GM11168 (cell line): Measurements from ENCODE around the gene DCAF4L1.

ENCODE experiments used
- in situ Hi-C: fragments of 300-500 bp; cut with MboI; formaldehyde crosslinking; loops from one replicate; pipeline ENCODE4 v1.12.0; 2022; ENCODE audit warnings: low sequenced_read_pairs; ENCODE audit not compliant: unreplicated experiment

Gene DCAF4L1

DNA sequence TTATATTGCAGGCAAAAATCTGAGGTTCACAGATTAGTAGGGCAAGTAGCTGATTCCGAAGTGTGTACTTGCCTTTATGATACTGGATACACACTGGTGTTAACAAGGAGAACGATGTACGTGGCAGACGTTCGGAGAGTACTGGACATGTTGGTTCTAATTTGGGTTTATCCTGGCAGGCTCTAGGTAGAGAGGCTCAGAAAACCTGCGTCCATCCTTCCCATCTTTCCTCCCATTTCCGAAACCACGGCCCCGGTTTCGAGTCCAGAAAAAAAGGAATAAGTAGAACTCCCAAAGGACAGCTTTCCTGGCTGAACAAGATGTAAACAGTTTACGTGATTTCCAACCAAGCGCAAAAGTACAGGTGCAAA lies 8.4 kb downstream of the DCAF4L1 start:
- in situ Hi-C loops: no loop called here

DNA sequence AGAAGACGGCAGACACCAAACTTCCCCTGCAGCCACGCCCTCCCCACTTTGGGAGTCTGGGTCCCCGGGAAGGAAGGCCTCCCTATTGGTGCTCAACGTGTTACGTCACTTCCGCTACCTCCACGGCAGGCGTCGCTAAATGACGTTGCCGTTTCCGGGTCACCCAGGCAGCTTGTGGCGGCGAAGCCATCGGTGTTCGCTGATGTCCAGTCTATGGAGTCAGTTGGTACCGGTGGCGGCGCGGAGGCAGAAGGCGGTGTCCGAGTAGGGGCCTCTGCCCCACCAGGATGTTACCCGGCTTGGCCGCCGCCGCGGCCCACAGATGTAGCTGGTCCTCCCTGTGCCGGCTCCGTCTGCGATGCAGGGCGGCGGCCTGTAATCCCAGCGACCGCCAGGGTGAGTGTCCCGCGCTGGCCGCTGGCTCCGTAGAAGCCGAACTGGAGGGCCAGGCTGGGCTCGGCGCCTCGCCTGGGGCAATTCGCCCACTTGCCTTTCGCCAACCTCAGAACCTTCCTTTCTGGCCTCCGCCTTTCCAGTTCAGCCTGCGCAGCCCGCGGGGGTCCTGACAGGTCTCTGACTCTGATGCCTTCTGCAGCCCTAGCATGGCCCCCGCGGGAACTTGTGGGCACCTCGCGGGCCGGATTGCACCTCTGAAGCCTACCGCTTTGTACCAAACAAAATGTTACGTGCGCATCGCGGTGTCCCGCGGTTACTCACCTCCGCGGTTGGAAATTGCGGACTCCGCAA lies 9.0 kb downstream of the DCAF4L1 start, which contains the start of gene SLC30A9:
Gene SLC30A9, plus strand, starts transcription at position 166 of the 747 bp plus-strand sequence. Its CDS starts 122 bp downstream, at position 288.
- in situ Hi-C loops: no loop called here

DNA sequence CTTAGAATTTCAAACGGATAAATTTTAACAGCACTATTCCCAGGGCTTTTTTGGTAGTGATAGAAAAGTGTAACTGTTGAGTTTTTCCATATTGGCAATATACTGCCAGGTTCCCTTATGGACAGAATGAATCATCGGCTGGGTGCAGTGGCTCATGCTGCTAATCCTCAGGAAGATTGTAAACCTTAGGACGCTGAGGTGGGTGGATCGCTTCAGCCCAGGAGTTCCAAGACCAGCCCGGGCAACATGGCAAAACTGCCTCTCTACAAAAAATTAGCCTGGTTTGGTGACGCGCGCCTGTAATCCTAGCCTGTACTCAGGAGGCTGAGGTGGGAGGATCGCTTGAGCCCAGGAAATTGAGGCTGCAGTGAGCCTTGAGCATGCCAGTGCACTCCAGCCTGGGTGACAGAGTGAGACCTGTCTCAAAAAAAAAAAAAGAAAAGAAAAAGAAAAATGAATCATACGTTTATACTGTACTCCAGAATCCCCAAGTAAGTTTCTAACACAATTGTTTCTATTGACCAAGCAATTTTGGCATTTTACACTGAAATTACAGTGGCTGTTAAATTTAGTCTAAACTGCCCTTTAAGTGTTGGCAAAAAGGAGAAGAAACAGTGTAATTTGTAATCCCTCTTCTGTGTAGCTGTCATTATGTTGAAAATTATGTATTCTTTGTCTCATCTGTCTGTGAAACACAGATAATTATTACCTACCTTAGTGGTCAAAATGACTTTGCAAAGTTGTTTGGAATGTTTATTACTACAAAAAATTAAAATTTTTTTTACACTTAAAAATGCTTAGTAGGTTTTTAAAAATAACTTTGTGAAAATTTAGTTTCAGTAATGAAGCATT lies 10.6 kb downstream of the DCAF4L1 start:
- in situ Hi-C loops: no loop called here

DNA sequence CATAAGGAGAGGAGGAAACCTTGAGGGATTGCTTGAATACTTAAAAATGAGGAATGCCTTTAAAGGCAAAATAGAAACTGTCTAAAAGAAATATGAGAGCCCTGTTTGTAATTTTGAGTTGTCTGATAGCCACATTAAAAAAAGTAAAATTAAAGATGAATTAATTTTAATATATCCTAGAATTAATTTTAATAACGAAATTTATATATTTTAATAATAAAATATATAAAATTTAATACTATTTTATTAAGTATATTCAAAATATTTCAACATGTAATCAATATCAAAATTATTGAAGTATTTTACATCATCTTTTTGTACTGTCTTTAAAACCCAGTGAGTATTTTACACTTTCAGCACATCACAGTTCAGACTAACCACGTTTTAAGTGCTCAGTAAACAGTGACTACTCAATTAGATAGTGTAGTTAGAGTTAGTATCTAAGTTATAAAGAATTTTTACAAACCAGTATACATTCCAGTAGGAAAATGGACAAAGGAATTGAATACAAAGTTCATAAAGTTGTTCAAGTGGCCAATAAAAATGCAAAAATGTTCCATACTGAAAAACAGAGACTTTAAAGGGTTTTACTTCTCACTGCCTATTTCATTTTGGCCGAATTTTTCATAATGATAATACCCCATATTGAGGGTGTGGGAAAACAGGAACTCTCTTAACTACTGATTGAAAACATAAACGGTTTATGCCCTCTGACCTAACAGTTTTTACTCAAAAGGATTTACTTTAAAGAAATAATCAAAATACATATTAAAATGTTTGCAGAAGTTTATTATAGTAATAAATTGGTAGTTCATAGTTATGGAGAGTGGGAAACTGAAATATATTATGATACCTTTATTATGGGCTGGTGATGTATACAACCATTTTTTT lies 11.7 kb downstream of the DCAF4L1 start:
- in situ Hi-C loops: no loop called here

DNA sequence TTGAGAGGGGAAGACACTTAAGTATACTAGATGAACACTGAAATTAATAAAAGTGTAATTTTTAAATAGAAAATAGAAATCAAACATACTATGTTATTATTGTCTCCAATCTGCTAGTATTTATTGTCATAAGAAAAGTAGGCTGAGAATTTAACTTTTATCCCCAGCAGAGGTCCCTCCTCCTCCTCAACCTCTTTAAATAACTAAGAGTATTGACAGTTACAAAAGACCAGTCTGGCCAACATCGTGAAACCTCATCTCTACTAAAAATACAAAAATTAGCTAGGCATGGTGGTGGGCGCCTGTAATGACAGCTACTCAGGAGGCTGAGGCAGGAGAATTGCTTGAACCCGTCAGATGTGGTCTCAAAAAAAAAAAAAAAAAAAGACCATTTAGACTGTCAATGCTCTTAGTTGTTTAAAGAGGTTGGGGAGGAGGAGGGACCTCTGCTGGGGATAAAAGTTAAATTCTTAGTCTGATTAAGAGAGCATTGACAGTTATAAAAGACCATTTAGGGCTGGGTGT lies 13.0 kb downstream of the DCAF4L1 start:
- in situ Hi-C loops: no loop called here

DNA sequence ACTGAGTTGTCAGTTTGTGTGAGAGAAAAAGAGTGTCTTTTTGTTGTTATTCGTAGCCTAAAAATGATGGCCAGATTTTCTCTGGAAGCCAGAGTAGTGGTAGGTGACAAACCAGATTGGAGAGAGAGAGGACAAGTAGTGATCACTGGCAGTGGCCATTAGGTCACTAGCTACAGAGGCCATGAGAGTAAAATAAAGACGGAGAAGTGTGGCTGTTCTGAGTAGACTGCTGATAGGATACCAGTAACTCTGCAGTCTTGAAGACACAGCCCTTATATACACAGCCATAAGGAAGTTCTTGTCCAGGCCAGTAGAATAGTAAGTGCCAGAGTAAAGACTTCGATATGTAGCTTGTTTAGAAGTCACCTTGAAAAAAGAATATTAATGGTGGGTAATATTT lies 16.5 kb downstream of the DCAF4L1 start:
- in situ Hi-C loops: no loop called here

DNA sequence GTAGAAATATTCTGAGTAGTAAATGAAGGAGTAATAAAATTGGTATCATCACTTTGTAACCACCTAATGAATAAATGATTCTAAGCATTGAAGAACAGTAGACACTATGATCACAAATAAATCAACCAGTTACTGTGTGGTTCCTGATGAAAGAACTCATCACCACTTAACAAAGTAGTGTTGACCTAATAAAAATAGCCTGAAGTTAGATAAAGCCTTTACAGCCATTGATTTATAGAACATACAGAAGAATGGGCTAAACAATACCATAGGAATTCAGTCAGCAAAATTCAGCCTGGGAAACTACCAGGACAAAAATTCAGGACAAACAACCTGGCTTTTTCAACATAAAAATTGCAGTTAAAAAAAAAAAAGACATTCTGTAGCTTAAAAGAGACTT lies 17.8 kb downstream of the DCAF4L1 start:
- in situ Hi-C loops: no loop called here

DNA sequence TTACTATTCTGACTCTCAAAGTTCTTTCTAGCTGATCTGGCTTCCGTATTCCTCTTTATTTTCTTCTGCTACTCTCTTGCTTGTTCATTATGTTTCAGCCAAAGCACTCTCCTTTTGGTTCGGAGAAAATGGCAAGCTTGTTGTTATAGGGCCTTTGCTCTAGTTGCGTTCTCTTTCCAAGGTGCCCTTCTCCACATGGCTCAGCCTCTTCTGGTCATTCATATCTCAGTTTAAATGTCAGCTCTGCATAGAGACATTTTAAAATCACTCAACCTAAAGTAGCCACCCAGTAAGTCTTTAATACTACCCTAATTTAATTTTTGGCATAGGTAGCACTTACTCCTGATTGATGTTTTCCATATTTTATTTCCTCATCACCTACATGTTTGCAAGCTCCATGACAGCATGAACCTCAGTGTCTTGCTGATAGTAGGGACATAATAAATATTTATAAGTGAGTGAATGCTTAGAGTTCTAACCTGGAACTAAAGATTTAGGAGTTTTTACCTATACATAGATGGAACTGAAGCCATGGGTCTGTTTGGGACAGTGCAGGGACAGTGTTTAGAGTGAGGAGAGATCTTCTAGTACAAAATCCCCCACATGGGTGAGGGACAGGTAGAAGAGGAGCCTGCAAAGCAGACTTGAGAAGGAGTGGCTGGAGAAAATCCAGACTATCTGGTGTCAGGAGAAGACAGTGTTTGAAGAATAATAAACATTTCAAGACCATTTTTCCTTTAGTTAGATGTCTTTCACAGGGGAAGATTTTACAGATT lies 26.6 kb downstream of the DCAF4L1 start:
- in situ Hi-C loops: no loop called here

DNA sequence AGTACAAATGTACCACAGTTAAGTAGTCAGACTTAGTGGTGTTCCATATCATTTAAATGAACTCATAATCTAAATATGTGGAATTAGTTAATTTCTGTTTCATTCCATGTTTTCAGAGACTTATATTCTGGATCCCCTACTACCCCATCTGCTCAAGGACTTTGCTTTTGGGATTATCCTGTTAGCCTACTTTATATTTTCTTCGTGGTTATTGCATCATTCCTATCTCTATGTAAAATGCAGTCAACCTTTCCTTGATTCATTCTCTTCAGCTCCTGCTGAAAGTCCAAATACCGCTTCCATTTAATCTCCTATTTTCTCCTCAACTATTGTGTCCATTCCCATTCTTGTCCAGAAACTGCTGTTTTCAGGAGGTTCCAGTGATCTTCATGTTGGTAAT lies 33.9 kb downstream of the DCAF4L1 start:
- in situ Hi-C loops: no loop called here

DNA sequence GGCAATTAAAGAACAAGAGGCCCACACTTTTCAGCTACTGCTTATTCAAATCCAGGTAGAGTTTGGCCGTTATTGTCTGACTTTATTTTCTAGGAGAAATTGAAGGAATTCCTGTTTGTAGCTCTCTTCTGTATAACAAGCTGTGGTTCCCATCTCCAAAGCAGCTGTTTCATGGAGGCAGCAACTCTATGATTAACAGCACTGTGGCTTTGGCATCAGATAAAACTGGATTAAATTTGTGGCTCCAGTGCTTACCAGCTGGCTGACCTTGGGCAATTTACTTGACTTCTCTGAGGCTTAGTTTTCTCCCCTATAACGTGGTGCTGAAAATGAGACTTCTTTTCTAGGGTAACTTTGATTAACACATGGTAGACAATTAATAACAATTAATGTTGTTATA lies 36.9 kb downstream of the DCAF4L1 start:
- in situ Hi-C loops: no loop called here
